ENCODE measurements around the gene OR52M1. TPM values are rescaled to one million over a fixed set of nuclear protein-coding genes. Genes with fewer than 3 reads are reported as not detected.

Gene OR52M1
- total RNA-seq (2014; rRNA removed; shearing (Covaris generic); ENCODE audit: low replicate concordance): not detected in 2 replicates

GRCh38 chr11:4544891-4545290 is at the start of gene OR52M1:
OR52M1 (plus strand) TSS chr11:4545191; CDS start chr11:4545191, 0 bp downstream.
- H3K9me3 ChIP-seq (ENCODE audit: low read length): no peaks in the 10 kb centered on the region

GRCh38 chr11:4495487-4495886 is 49.5 kb upstream of the OR52M1 start:
- Histone ChIP-seq H2AFZ (ENCODE audit: low read length) (no peak overlapping the region), H3K9ac (ENCODE audit: low read length) (no peak overlapping the region), H3K9me3 (ENCODE audit: low read length) (no peaks in the 10 kb centered on the region), H4K20me1 (ENCODE audit: insufficient read depth, low read depth, low read length) (no peaks in the 10 kb centered on the region), H3K4me2 (ENCODE audit: low read depth, low read length, poor library complexity, severe bottlenecking) (no peak overlapping the region), H3K9me2 (replicated peaks; ENCODE audit: insufficient read depth, low read length) (no peaks in the 10 kb centered on the region), H3K79me2 (ENCODE audit: low read length) (no peaks in the 10 kb centered on the region), H3K27ac (ENCODE audit: low read length) (no peak overlapping the region), H3K27me3 (ENCODE audit: low read length) (no peaks in the 10 kb centered on the region), H3K36me3 (ENCODE audit: insufficient read depth, low read length) (no peaks in the 10 kb centered on the region), H3K4me3 (ENCODE audit: low read length) (no peak overlapping the region), H3K4me1 (ENCODE audit: low read length) (no peaks in the 10 kb centered on the region)
- no peak for DNase-seq

More at GRCh38 chr11:4544891-4545290, at the start of gene OR52M1:
- Histone ChIP-seq H3K9me2 (replicated peaks; ENCODE audit: insufficient read depth, low read length) (no peaks in the 10 kb centered on the region), H3K4me2 (ENCODE audit: low read depth, low read length, poor library complexity, severe bottlenecking) (no peak within 1 kb of the TSS), H3K9ac (ENCODE audit: low read length) (no peak within 1 kb of the TSS), H2AFZ (ENCODE audit: low read length) (no peak within 1 kb of the TSS), H3K79me2 (ENCODE audit: low read length) (no peaks in the 10 kb centered on the region), H4K20me1 (ENCODE audit: insufficient read depth, low read depth, low read length) (no peaks in the 10 kb centered on the region), H3K4me1 (ENCODE audit: low read length) (no peaks in the 10 kb centered on the region), H3K27ac (ENCODE audit: low read length) (no peak within 1 kb of the TSS), H3K27me3 (ENCODE audit: low read length) (no peaks in the 10 kb centered on the region), H3K36me3 (ENCODE audit: insufficient read depth, low read length) (no peaks in the 10 kb centered on the region), H3K4me3 (ENCODE audit: low read length) (no peak within 1 kb of the TSS)
- no peak for DNase-seq

GRCh38 chr11:4495986-4496385 is 49.0 kb upstream of the OR52M1 start:
- Histone ChIP-seq H3K9ac (ENCODE audit: low read length) (no peak overlapping the region), H3K27ac (ENCODE audit: low read length) (no peak overlapping the region), H2AFZ (ENCODE audit: low read length) (no peak overlapping the region), H3K9me2 (replicated peaks; ENCODE audit: insufficient read depth, low read length) (no peaks in the 10 kb centered on the region), H3K4me2 (ENCODE audit: low read depth, low read length, poor library complexity, severe bottlenecking) (no peak overlapping the region), H3K9me3 (ENCODE audit: low read length) (no peaks in the 10 kb centered on the region), H3K27me3 (ENCODE audit: low read length) (no peaks in the 10 kb centered on the region), H3K4me1 (ENCODE audit: low read length) (no peaks in the 10 kb centered on the region), H3K36me3 (ENCODE audit: insufficient read depth, low read length) (no peaks in the 10 kb centered on the region), H4K20me1 (ENCODE audit: insufficient read depth, low read depth, low read length) (no peaks in the 10 kb centered on the region), H3K4me3 (ENCODE audit: low read length) (no peak overlapping the region), H3K79me2 (ENCODE audit: low read length) (no peaks in the 10 kb centered on the region)
- no peak for DNase-seq

GRCh38 chr11:4496557-4497248 is 48.3 kb upstream of the OR52M1 start:
- no peak for DNase-seq
- Histone ChIP-seq H3K9me2 (replicated peaks; ENCODE audit: insufficient read depth, low read length) (no peaks in the 10 kb centered on the region), H3K27ac (ENCODE audit: low read length) (no peak overlapping the region), H3K4me1 (ENCODE audit: low read length) (no peaks in the 10 kb centered on the region), H3K4me3 (ENCODE audit: low read length) (no peak overlapping the region), H3K4me2 (ENCODE audit: low read depth, low read length, poor library complexity, severe bottlenecking) (no peak overlapping the region), H3K9me3 (ENCODE audit: low read length) (no peaks in the 10 kb centered on the region), H2AFZ (ENCODE audit: low read length) (no peak overlapping the region), H3K36me3 (ENCODE audit: insufficient read depth, low read length) (no peaks in the 10 kb centered on the region), H3K27me3 (ENCODE audit: low read length) (no peaks in the 10 kb centered on the region), H4K20me1 (ENCODE audit: insufficient read depth, low read depth, low read length) (no peaks in the 10 kb centered on the region), H3K9ac (ENCODE audit: low read length) (no peak overlapping the region), H3K79me2 (ENCODE audit: low read length) (no peaks in the 10 kb centered on the region)

- no peaks in the 10 kb centered on the region for H3K27me3 ChIP-seq (ENCODE audit: low read length)
- H3K9ac ChIP-seq (ENCODE audit: low read length): no peak overlapping the region
- H3K9me3 ChIP-seq (ENCODE audit: low read length): no peaks in the 10 kb centered on the region
These were observed 36.1 kb upstream of the OR52M1 start for GRCh38 chr11:4508886-4509285.

GRCh38 chr11:4511282-4512245 is 33.4 kb upstream of the OR52M1 start:
- DNase-seq: no peak
- Histone ChIP-seq H2AFZ (ENCODE audit: low read length) (no peak overlapping the region), H3K4me1 (ENCODE audit: low read length) (no peaks in the 10 kb centered on the region), H3K4me2 (ENCODE audit: low read depth, low read length, poor library complexity, severe bottlenecking) (no peak overlapping the region), H4K20me1 (ENCODE audit: insufficient read depth, low read depth, low read length) (no peaks in the 10 kb centered on the region), H3K4me3 (ENCODE audit: low read length) (no peak overlapping the region), H3K79me2 (ENCODE audit: low read length) (no peaks in the 10 kb centered on the region), H3K9me2 (replicated peaks; ENCODE audit: insufficient read depth, low read length) (no peaks in the 10 kb centered on the region), H3K36me3 (ENCODE audit: insufficient read depth, low read length) (no peaks in the 10 kb centered on the region), H3K9ac (ENCODE audit: low read length) (no peak overlapping the region), H3K27me3 (ENCODE audit: low read length) (no peaks in the 10 kb centered on the region), H3K9me3 (ENCODE audit: low read length) (no peaks in the 10 kb centered on the region), H3K27ac (ENCODE audit: low read length) (no peak overlapping the region)

More at GRCh38 chr11:4508886-4509285, 36.1 kb upstream of the OR52M1 start:
- DNase-seq: no peak
- Histone ChIP-seq H3K4me2 (ENCODE audit: low read depth, low read length, poor library complexity, severe bottlenecking) (no peak overlapping the region), H3K4me3 (ENCODE audit: low read length) (no peak overlapping the region), H2AFZ (ENCODE audit: low read length) (no peak overlapping the region), H3K36me3 (ENCODE audit: insufficient read depth, low read length) (no peaks in the 10 kb centered on the region), H3K9me2 (replicated peaks; ENCODE audit: insufficient read depth, low read length) (no peaks in the 10 kb centered on the region), H3K79me2 (ENCODE audit: low read length) (no peaks in the 10 kb centered on the region), H3K27ac (ENCODE audit: low read length) (no peak overlapping the region), H3K4me1 (ENCODE audit: low read length) (no peaks in the 10 kb centered on the region), H4K20me1 (ENCODE audit: insufficient read depth, low read depth, low read length) (no peaks in the 10 kb centered on the region)

GRCh38 chr11:4514196-4514595 is 30.8 kb upstream of the OR52M1 start:
- H4K20me1 ChIP-seq (ENCODE audit: insufficient read depth, low read depth, low read length): no peaks in the 10 kb centered on the region
- DNase-seq: no peak
- H3K27ac ChIP-seq (ENCODE audit: low read length): no peak overlapping the region
- H3K4me1 ChIP-seq (ENCODE audit: low read length): no peaks in the 10 kb centered on the region
- H2AFZ ChIP-seq (ENCODE audit: low read length): no peak overlapping the region
- H3K79me2 ChIP-seq (ENCODE audit: low read length): no peaks in the 10 kb centered on the region
- H3K9me3 ChIP-seq (ENCODE audit: low read length): no peaks in the 10 kb centered on the region
- H3K4me2 ChIP-seq (ENCODE audit: low read depth, low read length, poor library complexity, severe bottlenecking): no peak overlapping the region
- no peaks in the 10 kb centered on the region for H3K36me3 ChIP-seq (ENCODE audit: insufficient read depth, low read length)
- H3K27me3 ChIP-seq (ENCODE audit: low read length): no peaks in the 10 kb centered on the region
- H3K9me2 ChIP-seq (replicated peaks; ENCODE audit: insufficient read depth, low read length): no peaks in the 10 kb centered on the region
- H3K4me3 ChIP-seq (ENCODE audit: low read length): no peak overlapping the region
- no peak overlapping the region for H3K9ac ChIP-seq (ENCODE audit: low read length)

GRCh38 chr11:4522339-4522738 is 22.7 kb upstream of the OR52M1 start:
- Histone ChIP-seq H3K9me3 (ENCODE audit: low read length) (no peaks in the 10 kb centered on the region), H2AFZ (ENCODE audit: low read length) (no peak overlapping the region), H3K9me2 (replicated peaks; ENCODE audit: insufficient read depth, low read length) (no peaks in the 10 kb centered on the region), H4K20me1 (ENCODE audit: insufficient read depth, low read depth, low read length) (no peaks in the 10 kb centered on the region), H3K4me3 (ENCODE audit: low read length) (no peak overlapping the region), H3K27me3 (ENCODE audit: low read length) (no peaks in the 10 kb centered on the region), H3K4me2 (ENCODE audit: low read depth, low read length, poor library complexity, severe bottlenecking) (no peak overlapping the region), H3K9ac (ENCODE audit: low read length) (no peak overlapping the region), H3K36me3 (ENCODE audit: insufficient read depth, low read length) (no peaks in the 10 kb centered on the region), H3K4me1 (ENCODE audit: low read length) (no peaks in the 10 kb centered on the region), H3K79me2 (ENCODE audit: low read length) (no peaks in the 10 kb centered on the region), H3K27ac (ENCODE audit: low read length) (no peak overlapping the region)
- no peak for DNase-seq

All from Karpas-422 (cell line).